ENCODE measurements around the gene C2CD4B. TPM values are rescaled to one million over a fixed set of nuclear protein-coding genes. Genes with fewer than 3 reads are reported as not detected.

Gene C2CD4B
- total RNA-seq, 1 experiment from 2014 or later = 0.26 TPM

DNA sequence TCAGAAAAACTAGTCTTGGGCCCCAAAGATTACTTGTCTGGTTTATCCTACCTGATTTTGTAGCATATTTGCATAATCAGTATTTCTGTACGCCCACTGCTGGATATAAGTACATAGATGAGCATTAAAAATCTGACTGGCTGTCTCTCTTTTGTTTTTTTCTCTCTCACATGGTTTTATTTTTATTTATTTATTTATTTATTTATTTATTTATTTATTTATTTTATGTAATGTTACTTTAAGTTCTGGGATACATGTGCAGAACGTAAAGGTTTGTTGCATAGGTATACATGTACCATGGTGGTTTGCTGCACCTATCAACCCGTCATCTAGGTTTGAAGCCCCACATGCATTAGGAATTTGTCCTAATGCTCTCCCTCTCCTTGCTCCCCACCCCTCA lies 31.9 kb downstream of the C2CD4B start:
- ChIA-PET POLR2A (no interaction called here), CTCF (no interaction called here)
- no peak overlapping the region for H3K4me3 ChIP-seq (ENCODE audit: low read depth in 2 of 2, low read length in 2 of 2)
- no peaks in the 10 kb centered on the region for H3K36me3 ChIP-seq (ENCODE audit: control insufficient read depth, insufficient read depth, low read length)
- ATAC-seq = no peak
- intact Hi-C loops (cut with micrococcal nuclease; ENCODE audit: unreplicated experiment) = no loop called here
- H3K9me3 ChIP-seq (ENCODE audit: control insufficient read depth, insufficient read depth, low read depth, low read length) = no peaks in the 10 kb centered on the region
- DNase-seq (ENCODE audit: low read depth, low spot score) = no peak
- no peaks in the 10 kb centered on the region for H3K4me1 ChIP-seq (ENCODE audit: control insufficient read depth, insufficient read depth, low read length)
- BruUV-seq (replicated peaks) = no TSS peak
- in situ Hi-C loops (cut with HindIII; ENCODE audit: low pct_unique_long_range_greater_than_20kb, low sequenced_read_pairs) = no loop called here
- no peak overlapping the region for H3K27ac ChIP-seq (ENCODE audit: low read length)
- no peak for TF ChIP-seq REST (IDR thresholded peaks at IDR 0.05; ENCODE audit: insufficient read depth in 1 of 2, low read depth in 2 of 2, low read length in 1 of 2)
- TF ChIP-seq TCF7L2 (IDR thresholded peaks at IDR 0.05; ENCODE audit: low read depth, low read length) = no peak
- no peak for TF ChIP-seq POLR2AphosphoS5 (IDR thresholded peaks at IDR 0.05; ENCODE audit: low read depth, low read length)
- TF ChIP-seq SIN3A (IDR thresholded peaks at IDR 0.05; ENCODE audit: borderline replicate concordance, insufficient read depth, low read depth, low read length) = no peak
- TF ChIP-seq, protein P1, sequence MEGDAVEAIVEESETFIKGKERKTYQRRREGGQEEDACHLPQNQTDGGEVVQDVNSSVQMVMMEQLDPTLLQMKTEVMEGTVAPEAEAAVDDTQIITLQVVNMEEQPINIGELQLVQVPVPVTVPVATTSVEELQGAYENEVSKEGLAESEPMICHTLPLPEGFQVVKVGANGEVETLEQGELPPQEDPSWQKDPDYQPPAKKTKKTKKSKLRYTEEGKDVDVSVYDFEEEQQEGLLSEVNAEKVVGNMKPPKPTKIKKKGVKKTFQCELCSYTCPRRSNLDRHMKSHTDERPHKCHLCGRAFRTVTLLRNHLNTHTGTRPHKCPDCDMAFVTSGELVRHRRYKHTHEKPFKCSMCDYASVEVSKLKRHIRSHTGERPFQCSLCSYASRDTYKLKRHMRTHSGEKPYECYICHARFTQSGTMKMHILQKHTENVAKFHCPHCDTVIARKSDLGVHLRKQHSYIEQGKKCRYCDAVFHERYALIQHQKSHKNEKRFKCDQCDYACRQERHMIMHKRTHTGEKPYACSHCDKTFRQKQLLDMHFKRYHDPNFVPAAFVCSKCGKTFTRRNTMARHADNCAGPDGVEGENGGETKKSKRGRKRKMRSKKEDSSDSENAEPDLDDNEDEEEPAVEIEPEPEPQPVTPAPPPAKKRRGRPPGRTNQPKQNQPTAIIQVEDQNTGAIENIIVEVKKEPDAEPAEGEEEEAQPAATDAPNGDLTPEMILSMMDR (IDR thresholded peaks at IDR 0.05) = no peak
- no peaks in the 10 kb centered on the region for H3K27me3 ChIP-seq (ENCODE audit: control insufficient read depth, insufficient read depth, low read length)

GRCh38 chr15:62128916-62129315 lies 36.2 kb downstream of the C2CD4B start:
- no TSS peak for BruUV-seq (replicated peaks)
- no peak for DNase-seq (ENCODE audit: low read depth, low spot score)
- TF ChIP-seq, protein P1 (IDR thresholded peaks at IDR 0.05) = no peak
- no peak for TF ChIP-seq TCF7L2 (IDR thresholded peaks at IDR 0.05; ENCODE audit: low read depth, low read length)
- no peak for TF ChIP-seq POLR2AphosphoS5 (IDR thresholded peaks at IDR 0.05; ENCODE audit: low read depth, low read length)
- TF ChIP-seq SIN3A (IDR thresholded peaks at IDR 0.05; ENCODE audit: borderline replicate concordance, insufficient read depth, low read depth, low read length) = no peak
- TF ChIP-seq REST (IDR thresholded peaks at IDR 0.05; ENCODE audit: insufficient read depth in 1 of 2, low read depth in 2 of 2, low read length in 1 of 2) = no peak
- H3K27ac ChIP-seq (ENCODE audit: low read length) = no peak overlapping the region
- H3K9me3 ChIP-seq (ENCODE audit: control insufficient read depth, insufficient read depth, low read depth, low read length) = no peaks in the 10 kb centered on the region
- in situ Hi-C loops (cut with HindIII; ENCODE audit: low pct_unique_long_range_greater_than_20kb, low sequenced_read_pairs) = no loop called here
- H3K4me1 ChIP-seq (ENCODE audit: control insufficient read depth, insufficient read depth, low read length) = no peaks in the 10 kb centered on the region
- intact Hi-C loops (cut with micrococcal nuclease; ENCODE audit: unreplicated experiment) = no loop called here
- no peak overlapping the region for H3K4me3 ChIP-seq (ENCODE audit: low read depth in 2 of 2, low read length in 2 of 2)
- ChIA-PET CTCF (no interaction called here), POLR2A (no interaction called here)
- no peaks in the 10 kb centered on the region for H3K36me3 ChIP-seq (ENCODE audit: control insufficient read depth, insufficient read depth, low read length)
- ATAC-seq = no peak
- no peaks in the 10 kb centered on the region for H3K27me3 ChIP-seq (ENCODE audit: control insufficient read depth, insufficient read depth, low read length)
